Caco-2 (cell line): ENCODE results near the gene FIBCD1. TPM values are rescaled to one million over a fixed set of nuclear protein-coding genes. Genes with fewer than 3 reads are reported as not detected.

ENCODE experiments used
- BruUV-seq: library from RNA; stranded (reverse); fragments of 400-500 nt; replicated peaks from 2 replicates; lab custom pipeline; 2021; lab: Mats Ljungman, UMichigan
- CTCF ChIA-PET: fragments of 300-600 bp; sonication (Branson Sonifier 250); formaldehyde crosslinking; loops from one replicate; lab custom pipeline; 2022; ENCODE audit warnings: antibody characterized with exemption; lab: Charles Lee
- POLR2A ChIA-PET: fragments of 300-600 bp; sonication (Branson Sonifier 250); formaldehyde crosslinking; loops from one replicate; lab custom pipeline; 2022; ENCODE audit warnings: antibody characterized with exemption; lab: Charles Lee
- DNase-seq, 2 experiments: peaks; one replicate each; pipeline versions ENCODE4 v3.0.0 to v3.0.0-alpha.2; 2020 to 2022
- H3K27me3 ChIP-seq: replicated peaks from 2 replicates; pipeline ENCODE4 v1.6.0; 2011; ENCODE audit warnings: low read length; ENCODE audit not compliant: control insufficient read depth, insufficient read depth
- H3K36me3 ChIP-seq: 2 replicates; pipeline ENCODE4 v1.5.1; 2011; ENCODE audit warnings: low read length; ENCODE audit not compliant: control insufficient read depth, insufficient read depth
- H3K4me1 ChIP-seq: fragments of 250-450 bp; sonication (Bioruptor Pico); 2 replicates; pipeline ENCODE4 v1.5.1; 2020; ENCODE audit warnings: mild to moderate bottlenecking
- H3K4me3 ChIP-seq: 2 replicates; pipeline ENCODE4 v1.5.1; 2011; ENCODE audit warnings: low read depth, mild to moderate bottlenecking, control low read depth, low read length
- H3K9me3 ChIP-seq: fragments of 250-450 bp; sonication (Bioruptor Pico); 2 replicates; pipeline ENCODE4 v1.5.1; 2020; ENCODE audit warnings: mild to moderate bottlenecking, moderate library complexity
- H3K27ac Mint-ChIP-seq: one replicate; pipeline ENCODE4 v1.8.0; 2022; ENCODE audit warnings: mixed read lengths; ENCODE audit not compliant: unreplicated experiment
- H3K27me3 Mint-ChIP-seq: one replicate; pipeline ENCODE4 v1.8.0; 2022; ENCODE audit warnings: mixed read lengths; ENCODE audit not compliant: insufficient read depth, unreplicated experiment
- H3K36me3 Mint-ChIP-seq: one replicate; pipeline ENCODE4 v1.8.0; 2022; ENCODE audit warnings: mild to moderate bottlenecking, mixed read lengths; ENCODE audit not compliant: insufficient read depth, unreplicated experiment
- H3K4me1 Mint-ChIP-seq: one replicate; pipeline ENCODE4 v1.8.0; 2022; ENCODE audit warnings: low read depth, mixed read lengths; ENCODE audit not compliant: unreplicated experiment
- H3K4me3 Mint-ChIP-seq: one replicate; pipeline ENCODE4 v1.8.0; 2022; ENCODE audit warnings: mild to moderate bottlenecking, moderate library complexity, mixed read lengths; ENCODE audit not compliant: unreplicated experiment
- H3K9me3 Mint-ChIP-seq: one replicate; pipeline ENCODE4 v1.8.0; 2022; ENCODE audit warnings: mixed read lengths; ENCODE audit not compliant: unreplicated experiment
- CTCF ChIP-seq, 2 experiments: fragments of 200-600 bp in 1 of 2; IDR thresholded peaks; 1 replicate in 1 of 2; 2 replicates in 1 of 2; pipeline versions ENCODE4 v1.5.1 to v1.8.0; 2011 to 2022; ENCODE audit warnings: antibody characterized with exemption in 1 of 2, control low read depth in 1 of 2, inconsistent platforms in 1 of 2, low read depth in 1 of 2, low read length in 1 of 2, mild to moderate bottlenecking in 1 of 2, moderate library complexity in 1 of 2; ENCODE audit not compliant: insufficient read depth in 1 of 2, severe bottlenecking in 1 of 2, unreplicated experiment in 1 of 2
- intact Hi-C: fragments of 100-400 bp; cut with micrococcal nuclease; formaldehyde crosslinking; loops from one replicate; pipeline ENCODE4 v1.10.0; 2022; ENCODE audit not compliant: unreplicated experiment
- total RNA-seq: library from RNA; stranded (reverse); gene quantifications from 2 replicates; pipeline ENCODE4 v1.2.3, GENCODE V29; 2022

FIBCD1 gene
- total RNA-seq, 1 experiment from 2014 or later = not detected

- peaks cover 18% of the 10 kb centered on the region for H3K36me3 Mint-ChIP-seq
- H3K27ac Mint-ChIP-seq = no peak overlapping the region
- H3K4me1 Mint-ChIP-seq = no peaks in the 10 kb centered on the region
- no peaks in the 10 kb centered on the region for H3K9me3 ChIP-seq
- no peaks in the 10 kb centered on the region for H3K27me3 ChIP-seq
- H3K4me3 Mint-ChIP-seq = no peak overlapping the region
- no peak overlapping the region for H3K4me3 ChIP-seq
- intact Hi-C loops = no loop called here
- no peak for DNase-seq
- no peaks in the 10 kb centered on the region for H3K9me3 Mint-ChIP-seq
- no peaks in the 10 kb centered on the region for H3K4me1 ChIP-seq
- TF ChIP-seq CTCF (IDR thresholded peaks at IDR 0.05; ENCODE audit: insufficient read depth in 1 of 2, low read depth in 1 of 2, low read length in 1 of 2, severe bottlenecking in 1 of 2, unreplicated experiment in 1 of 2) = no peak
- peaks cover 5% of the 10 kb centered on the region for H3K27me3 Mint-ChIP-seq
- ChIA-PET POLR2A (no interaction called here), CTCF (interaction anchor here (0.6 kb wide), 1 partner anchor 370 kb away, joined by 3 read pairs; no protein-coding TSS in a partner anchor)
- H3K36me3 ChIP-seq = no peaks in the 10 kb centered on the region
- no TSS peak for BruUV-seq
Observed at GRCh38 chr9:130899051-130899748, 39.8 kb downstream of the FIBCD1 start.

DNA sequence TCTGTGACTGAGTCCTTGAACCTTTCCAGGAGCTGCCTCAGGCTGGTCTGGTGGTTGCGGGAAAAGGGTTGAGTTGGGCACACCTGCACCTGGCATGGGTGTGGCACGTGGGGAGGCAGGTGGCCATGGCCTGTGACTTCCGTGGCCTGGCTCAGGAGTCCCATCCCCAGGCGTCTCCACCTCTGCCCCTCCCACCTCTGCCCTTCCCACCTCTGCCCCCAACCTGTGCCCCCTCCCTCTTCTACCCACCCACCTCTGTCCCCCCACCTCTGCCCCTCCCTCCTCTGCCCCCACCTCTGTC lies 40.5 kb downstream of the FIBCD1 start:
- ChIA-PET POLR2A (no interaction called here), CTCF (no interaction called here)
- H3K27ac Mint-ChIP-seq = no peak overlapping the region
- H3K36me3 Mint-ChIP-seq = peaks cover 18% of the 10 kb centered on the region
- H3K36me3 ChIP-seq = no peaks in the 10 kb centered on the region
- no peak for DNase-seq
- no TSS peak for BruUV-seq
- no peaks in the 10 kb centered on the region for H3K4me1 Mint-ChIP-seq
- no peaks in the 10 kb centered on the region for H3K9me3 ChIP-seq
- no peaks in the 10 kb centered on the region for H3K9me3 Mint-ChIP-seq
- no peaks in the 10 kb centered on the region for H3K4me1 ChIP-seq
- H3K4me3 Mint-ChIP-seq = no peak overlapping the region
- H3K4me3 ChIP-seq = no peak overlapping the region
- intact Hi-C loops = no loop called here
- no peak for TF ChIP-seq CTCF (IDR thresholded peaks at IDR 0.05; ENCODE audit: insufficient read depth in 1 of 2, low read depth in 1 of 2, low read length in 1 of 2, severe bottlenecking in 1 of 2, unreplicated experiment in 1 of 2)
- no peaks in the 10 kb centered on the region for H3K27me3 ChIP-seq
- H3K27me3 Mint-ChIP-seq = peaks cover 5% of the 10 kb centered on the region

- Histone ChIP-seq H3K36me3 (no peaks in the 10 kb centered on the region), H3K9me3 (no peaks in the 10 kb centered on the region), H3K4me3 (no peak overlapping the region), H3K4me1 (no peaks in the 10 kb centered on the region), H3K27me3 (no peaks in the 10 kb centered on the region)
- Mint-ChIP-seq H3K9me3 (no peaks in the 10 kb centered on the region), H3K4me3 (no peak overlapping the region), H3K27me3 (peaks cover 5% of the 10 kb centered on the region), H3K27ac (no peak overlapping the region), H3K4me1 (no peaks in the 10 kb centered on the region), H3K36me3 (peaks cover 18% of the 10 kb centered on the region)
- DNase-seq = no peak
- CTCF ChIA-PET = interaction anchor here (1.0 kb wide), 1 partner anchor 97 kb away, joined by 3 read pairs; no protein-coding TSS in a partner anchor
- intact Hi-C loops = no loop called here
- no peak for TF ChIP-seq CTCF (IDR thresholded peaks at IDR 0.05; ENCODE audit: insufficient read depth in 1 of 2, low read depth in 1 of 2, low read length in 1 of 2, severe bottlenecking in 1 of 2, unreplicated experiment in 1 of 2)
- POLR2A ChIA-PET = no interaction called here
- no TSS peak for BruUV-seq
Observed at GRCh38 chr9:130897848-130898551, 41.0 kb downstream of the FIBCD1 start.
